Smooth muscle cell of the coronary artery (primary cell): ENCODE results near the gene SPINK5. TPM values are rescaled to one million over a fixed set of nuclear protein-coding genes. Genes with fewer than 3 reads are reported as not detected.

Experiments
- total RNA-seq: library from RNA; depleted of rRNA; stranded (reverse); fragments of >200 nt; gene quantifications from 2 replicates; pipeline ENCODE4 v1.2.3, GENCODE V29; 2014; ENCODE audit warnings: low replicate concordance

Gene SPINK5
- not detected in 2 replicates for total RNA-seq

GRCh38 chr5:148063861-148064260 is at the start of gene SPINK5:
Gene SPINK5 (plus strand): TSS chr5:148063980. CDS start chr5:148064045, 65 bp downstream.

GRCh38 chr5:148168246-148168645 is 104.5 kb downstream of the SPINK5 start, which contains the start of gene SPINK14:
Gene SPINK14 (plus strand): TSS chr5:148168546. CDS start chr5:148169733, 1,187 bp downstream.

Other genes starting within 250 kb of the SPINK5 start
- 0.68 TPM in 1 of 2 replicates, not detected in the other for gene SPINK1, start 232.3 kb upstream of the SPINK5 start, total RNA-seq
- 0.15 TPM in 1 of 2 replicates, not detected in the other for gene SCGB3A2, start 185.3 kb upstream of the SPINK5 start, total RNA-seq
- gene C5orf46, start 157.4 kb upstream of the SPINK5 start, total RNA-seq = 59.5 TPM in 1 of 2 replicates, not detected in the other
- not detected in 2 replicates for gene SPINK14, start 104.6 kb downstream of the SPINK5 start, total RNA-seq
- gene SPINK6, start 139.1 kb downstream of the SPINK5 start, total RNA-seq = not detected in 2 replicates
- not detected in 2 replicates for gene MARCOL, start 174.5 kb downstream of the SPINK5 start, total RNA-seq
- not detected in 2 replicates for gene SPINK13, start 204.8 kb downstream of the SPINK5 start, total RNA-seq
- not detected in 2 replicates for gene SPINK7, start 248.4 kb downstream of the SPINK5 start, total RNA-seq